IMR-90 (cell line): ENCODE measurements around the gene MSI2. TPM values are rescaled to one million over a fixed set of nuclear protein-coding genes. Genes with fewer than 3 reads are reported as not detected.

ENCODE experiments used
- ATAC-seq: fragments of 200-7000 bp; cut with Tn5 transposase; 2 replicates; pipeline ENCODE4 v1.9.1; 2020; ENCODE audit warnings: low read depth, mild to moderate bottlenecking, moderate library complexity
- BruUV-seq: library from RNA; stranded (reverse); fragments of 400-500 nt; replicated peaks from 2 replicates; lab custom pipeline; 2021; lab: Mats Ljungman, UMichigan
- CTCF ChIA-PET: fragments of 300-600 bp; formaldehyde crosslinking; extraction: SDS; loops from one replicate; lab custom pipeline; 2021; ENCODE audit warnings: antibody characterized with exemption; lab: Yijun Ruan, JAX
- POLR2A ChIA-PET: fragments of 300-600 bp; sonication (Branson Sonifier 250); formaldehyde crosslinking; loops from one replicate; lab custom pipeline; 2022; ENCODE audit warnings: antibody characterized with exemption; ENCODE audit not compliant: unreplicated experiment; lab: Charles Lee
- DNase-seq: peaks from one replicate; pipeline ENCODE4 v3.0.0; 2013
- H2AFZ ChIP-seq: replicated peaks from 2 replicates; pipeline ENCODE3; 2013; ENCODE audit warnings: low read length, mild to moderate bottlenecking; ENCODE audit not compliant: poor library complexity
- H2AK5ac ChIP-seq: 2 replicates; pipeline ENCODE4 v1.6.1; 2013; ENCODE audit warnings: low read depth, low read length, inconsistent platforms
- H2AK9ac ChIP-seq: replicated peaks from 2 replicates; pipeline ENCODE3; 2013; ENCODE audit warnings: mild to moderate bottlenecking, low read depth, low read length, moderate library complexity; ENCODE audit not compliant: poor library complexity
- H2BK120ac ChIP-seq: 2 replicates; pipeline ENCODE4 v1.6.1; 2013; ENCODE audit warnings: low read depth, low read length, inconsistent platforms
- H2BK15ac ChIP-seq: 3 replicates; pipeline ENCODE4 v1.6.1; 2013; ENCODE audit warnings: low read depth, low read length, inconsistent platforms
- H2BK20ac ChIP-seq: 2 replicates; pipeline ENCODE4 v1.6.1; 2013; ENCODE audit warnings: low read depth, mild to moderate bottlenecking, inconsistent platforms, low read length, moderate library complexity
- H2BK5ac ChIP-seq: 2 replicates; pipeline ENCODE4 v1.6.1; 2013; ENCODE audit warnings: mild to moderate bottlenecking, low read depth, low read length, inconsistent platforms; ENCODE audit not compliant: poor library complexity, severe bottlenecking
- H3K14ac ChIP-seq: replicated peaks from 2 replicates; pipeline ENCODE4 v1.6.1; 2013; ENCODE audit warnings: low read depth, low read length, inconsistent platforms
- H3K18ac ChIP-seq: 2 replicates; pipeline ENCODE4 v1.6.1; 2013; ENCODE audit warnings: low read depth, low read length, control low read depth
- H3K23ac ChIP-seq: 2 replicates; pipeline ENCODE4 v1.6.1; 2013; ENCODE audit warnings: low read depth, low read length, inconsistent platforms
- H3K27ac ChIP-seq: 2 replicates; pipeline ENCODE4 v1.5.1; 2013; ENCODE audit warnings: mild to moderate bottlenecking, control low read depth, low read length; ENCODE audit not compliant: insufficient read depth
- H3K27me3 ChIP-seq: 2 replicates; pipeline ENCODE4 v1.6.1; 2013; ENCODE audit warnings: low read length; ENCODE audit not compliant: control insufficient read depth, insufficient read depth
- H3K36me3 ChIP-seq: 2 replicates; pipeline ENCODE4 v1.6.1; 2013; ENCODE audit warnings: low read length, mixed read lengths; ENCODE audit not compliant: control insufficient read depth, insufficient read depth
- H3K4ac ChIP-seq: 2 replicates; pipeline ENCODE4 v1.6.1; 2013; ENCODE audit warnings: low read depth, low read length, inconsistent platforms
- H3K4me1 ChIP-seq: 2 replicates; pipeline ENCODE4 v1.6.1; 2013; ENCODE audit warnings: low read length, mixed read lengths; ENCODE audit not compliant: control insufficient read depth, insufficient read depth
- H3K4me2 ChIP-seq: 2 replicates; pipeline ENCODE4 v1.6.1; 2013; ENCODE audit warnings: low read depth, mild to moderate bottlenecking, control low read depth, low read length, moderate library complexity
- H3K4me3 ChIP-seq: 2 replicates; pipeline ENCODE4 v1.5.1; 2013; ENCODE audit warnings: low read depth, mild to moderate bottlenecking, control low read depth, low read length, moderate library complexity; ENCODE audit not compliant: insufficient read depth
- H3K56ac ChIP-seq: 2 replicates; pipeline ENCODE4 v1.6.1; 2013; ENCODE audit warnings: low read length, inconsistent platforms; ENCODE audit not compliant: insufficient read depth; ENCODE audit errors: extremely low read depth
- H3K79me1 ChIP-seq, 2 experiments: 2 replicates each; pipeline ENCODE4 v1.6.1; 2013; ENCODE audit warnings: low read length in 2 of 2, inconsistent platforms in 1 of 2, low read depth in 1 of 2
- H3K9ac ChIP-seq: 2 replicates; pipeline ENCODE4 v1.6.1; 2013; ENCODE audit warnings: low read depth, low read length, control low read depth
- H3K9me1 ChIP-seq: 2 replicates; pipeline ENCODE4 v1.6.1; 2013; ENCODE audit warnings: low read length, inconsistent platforms; ENCODE audit not compliant: insufficient read depth
- H3K9me3 ChIP-seq: 2 replicates; pipeline ENCODE4 v1.6.1; 2013; ENCODE audit warnings: low read length; ENCODE audit not compliant: control insufficient read depth, insufficient read depth
- H4K20me1 ChIP-seq: 2 replicates; pipeline ENCODE4 v1.6.1; 2013; ENCODE audit warnings: low read length, inconsistent platforms; ENCODE audit not compliant: insufficient read depth
- H4K5ac ChIP-seq: 2 replicates; pipeline ENCODE4 v1.6.1; 2013; ENCODE audit warnings: mild to moderate bottlenecking, low read depth, low read length, control low read depth
- H4K8ac ChIP-seq, 2 experiments: 2 replicates each; pipeline ENCODE4 v1.6.1; 2013; ENCODE audit warnings: low read depth in 2 of 2, low read length in 2 of 2, control low read depth in 1 of 2, inconsistent platforms in 1 of 2
- H4K91ac ChIP-seq: 2 replicates; pipeline ENCODE4 v1.6.1; 2013; ENCODE audit warnings: low read depth, low read length, inconsistent platforms; ENCODE audit not compliant: insufficient read depth
- FOS ChIP-seq: fragments of 150-350 bp; IDR thresholded peaks from 2 replicates; pipeline ENCODE4 v1.6.1; 2016; ENCODE audit warnings: low read depth, low read length
- MXI1 ChIP-seq: IDR thresholded peaks from 2 replicates; pipeline ENCODE4 v1.6.1; 2012; ENCODE audit warnings: low read depth, mild to moderate bottlenecking, low read length, moderate library complexity, borderline replicate concordance
- NFE2L2 ChIP-seq: fragments of 150-350 bp; IDR thresholded peaks from 2 replicates; pipeline ENCODE4 v1.6.1; 2016; ENCODE audit warnings: low read depth, mild to moderate bottlenecking, low read length
- POLR2A ChIP-seq: IDR thresholded peaks from 2 replicates; pipeline ENCODE4 v1.6.1; 2012; ENCODE audit warnings: mild to moderate bottlenecking, low read depth, low read length
- RFX5 ChIP-seq: IDR thresholded peaks from 2 replicates; pipeline ENCODE4 v1.8.0; 2012; ENCODE audit warnings: low read depth, mild to moderate bottlenecking, low read length, moderate library complexity
- WGBS, 2 experiments: methylation state at CpG; one replicate each; pipeline versions ENCODE4 v1.1.5 to v1.1.7; 2013; ENCODE audit warnings: missing lambda C conversion rate in 2 of 2; ENCODE audit not compliant: insufficient read length in 1 of 2; ENCODE audit errors: extremely low coverage in 2 of 2; 5-methylcytosine and 5-hydroxymethylcytosine counted together
- dilution Hi-C: fragments of 300-500 bp; cut with HindIII; formaldehyde crosslinking; loops from one replicate; pipeline ENCODE4 v1.14.3; 2018; ENCODE audit warnings: low sequenced_read_pairs; ENCODE audit not compliant: unreplicated experiment
- in situ Hi-C: fragments of 300-500 bp; cut with MboI; formaldehyde crosslinking; loops from 3 replicates; pipeline ENCODE4 v1.14.3; 2019; ENCODE audit warnings: low sequenced_read_pairs, inconsistent platforms, mixed read lengths
- intact Hi-C: fragments of 100-400 bp; cut with micrococcal nuclease; formaldehyde crosslinking; loops from 2 replicates; pipeline ENCODE4 v1.10.0; 2022
- polyA plus RNA-seq, 3 experiments: library from polyadenylated mRNA; depleted of rRNA; stranded (reverse); fragments of >200 nt; gene quantifications; 2 replicates each; pipeline ENCODE4 v1.2.3, GENCODE V29; 2012; ENCODE audit warnings: low replicate concordance in 1 of 3
- total RNA-seq: library from RNA; depleted of rRNA; stranded (reverse); fragments of >200 nt; gene quantifications from 2 replicates; pipeline ENCODE4 v1.2.3, GENCODE V29; 2012
- TF ChIP-seq, protein P1 (sequence below): fragments of 150-350 bp; IDR thresholded peaks from 2 replicates; pipeline ENCODE4 v1.6.1; 2016; ENCODE audit warnings: low read depth, mild to moderate bottlenecking, low read length, moderate library complexity, borderline replicate concordance
- TF ChIP-seq, protein P2 (sequence below): conservative IDR thresholded peaks from 2 replicates; pipeline ENCODE4 v1.5.1; 2012; ENCODE audit warnings: mild to moderate bottlenecking, low read depth, low read length, improper control_type of control experiment

MSI2 gene
- total and polyA plus RNA-seq, 2 of the 4 experiments (the other 2 are of a cell fraction), result 13.0 to 16.0 TPM

GRCh38 chr17:57259306-57259705 lies 3.0 kb downstream of the MSI2 start:
- ATAC-seq (no peak), DNase-seq (no peak)
- Histone ChIP-seq H3K9ac (no peak overlapping the region; the same call in 1 of the 2 replicates), H2BK5ac (no peak overlapping the region), H4K91ac (no peak overlapping the region), H2BK120ac (no peak overlapping the region), H2BK20ac (no peak overlapping the region), H3K56ac (no peak overlapping the region), H3K36me3 (peaks cover 7% of the 10 kb centered on the region), H4K20me1 (no peaks in the 10 kb centered on the region), H3K27ac (no peak overlapping the region), H3K14ac (no peak overlapping the region), H3K4me2 (no peak overlapping the region; the same call in 1 of the 2 replicates), H4K8ac (no peak overlapping the region), H3K4me1 (no peaks in the 10 kb centered on the region; the same call in 1 of the 2 replicates), H3K4me3 (no peak overlapping the region), H3K23ac (no peak overlapping the region), H3K79me1 (peaks cover 9 to 20% of the 10 kb centered on the region in 2 experiments), H3K18ac (no peak overlapping the region), H2BK15ac (no peak overlapping the region), H2AFZ (no peak overlapping the region), H2AK5ac (no peak overlapping the region), H2AK9ac (no peak overlapping the region), H3K9me1 (no peaks in the 10 kb centered on the region), H4K5ac (no peak overlapping the region), H3K9me3 (no peaks in the 10 kb centered on the region), H3K4ac (no peak overlapping the region), H3K27me3 (no peaks in the 10 kb centered on the region; the same call in 1 of the 2 replicates)
- ChIA-PET CTCF (no interaction called here), POLR2A (no interaction called here)
- no peak for TF ChIP-seq MXI1
- no peak for TF ChIP-seq RFX5
- TF ChIP-seq, protein P1, sequence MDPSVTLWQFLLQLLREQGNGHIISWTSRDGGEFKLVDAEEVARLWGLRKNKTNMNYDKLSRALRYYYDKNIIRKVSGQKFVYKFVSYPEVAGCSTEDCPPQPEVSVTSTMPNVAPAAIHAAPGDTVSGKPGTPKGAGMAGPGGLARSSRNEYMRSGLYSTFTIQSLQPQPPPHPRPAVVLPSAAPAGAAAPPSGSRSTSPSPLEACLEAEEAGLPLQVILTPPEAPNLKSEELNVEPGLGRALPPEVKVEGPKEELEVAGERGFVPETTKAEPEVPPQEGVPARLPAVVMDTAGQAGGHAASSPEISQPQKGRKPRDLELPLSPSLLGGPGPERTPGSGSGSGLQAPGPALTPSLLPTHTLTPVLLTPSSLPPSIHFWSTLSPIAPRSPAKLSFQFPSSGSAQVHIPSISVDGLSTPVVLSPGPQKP, result no peak
- no peak for TF ChIP-seq NFE2L2
- no peak for TF ChIP-seq POLR2A
- TF ChIP-seq FOS, result no peak
- TF ChIP-seq, protein P2, sequence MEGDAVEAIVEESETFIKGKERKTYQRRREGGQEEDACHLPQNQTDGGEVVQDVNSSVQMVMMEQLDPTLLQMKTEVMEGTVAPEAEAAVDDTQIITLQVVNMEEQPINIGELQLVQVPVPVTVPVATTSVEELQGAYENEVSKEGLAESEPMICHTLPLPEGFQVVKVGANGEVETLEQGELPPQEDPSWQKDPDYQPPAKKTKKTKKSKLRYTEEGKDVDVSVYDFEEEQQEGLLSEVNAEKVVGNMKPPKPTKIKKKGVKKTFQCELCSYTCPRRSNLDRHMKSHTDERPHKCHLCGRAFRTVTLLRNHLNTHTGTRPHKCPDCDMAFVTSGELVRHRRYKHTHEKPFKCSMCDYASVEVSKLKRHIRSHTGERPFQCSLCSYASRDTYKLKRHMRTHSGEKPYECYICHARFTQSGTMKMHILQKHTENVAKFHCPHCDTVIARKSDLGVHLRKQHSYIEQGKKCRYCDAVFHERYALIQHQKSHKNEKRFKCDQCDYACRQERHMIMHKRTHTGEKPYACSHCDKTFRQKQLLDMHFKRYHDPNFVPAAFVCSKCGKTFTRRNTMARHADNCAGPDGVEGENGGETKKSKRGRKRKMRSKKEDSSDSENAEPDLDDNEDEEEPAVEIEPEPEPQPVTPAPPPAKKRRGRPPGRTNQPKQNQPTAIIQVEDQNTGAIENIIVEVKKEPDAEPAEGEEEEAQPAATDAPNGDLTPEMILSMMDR, result no peak
- intact Hi-C loops (loop anchor here (5.0 kb wide), 3 partner anchors 113 to 318 kb away; no protein-coding TSS in a partner anchor), in situ Hi-C loops (no loop called here), dilution Hi-C loops (no loop called here)
- BruUV-seq, result no TSS peak
- WGBS, 2 experiments, result no CpG with 5 or more reads among the region's 3 CpGs
